Stimulated activated CD8-positive, alpha-beta memory T cell treated with anti-CD3 and anti-CD28 coated beads, Interleukin-15, amount 100 ng/mL, for 24 hours (primary cell): ENCODE data around the gene PIK3AP1.
A peak's percentile ranks its signal among the peaks of the same experiment; 100 is the strongest.

ENCODE experiments used
- DNase-seq: peaks from one replicate; pipeline ENCODE4 v3.0.0-alpha.2; 2020; ENCODE audit warnings: low read depth

PIK3AP1 gene

DNA sequence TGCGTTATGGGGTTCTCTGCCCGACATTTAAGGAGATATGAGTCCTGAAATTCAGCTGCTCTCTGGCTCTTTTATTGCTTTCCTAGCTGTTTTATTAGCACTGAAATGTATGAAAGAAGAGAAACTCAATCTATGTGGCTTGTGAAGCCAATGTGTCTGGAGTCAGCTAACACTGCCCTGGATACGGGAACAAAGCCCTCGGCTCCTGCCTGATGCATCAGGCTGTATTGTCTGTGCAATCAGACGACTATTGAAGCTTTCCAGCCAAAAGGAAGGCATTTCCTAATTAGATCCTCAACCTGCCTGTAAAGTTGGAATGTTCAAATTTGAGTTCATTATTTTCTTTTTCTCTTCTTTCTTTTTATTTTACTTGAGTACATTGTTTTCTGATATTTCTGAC, 111.5 kb downstream of the PIK3AP1 start:
- no peak for DNase-seq

GRCh38 chr10:96608262-96608661, 112.1 kb downstream of the PIK3AP1 start:
- no peak for DNase-seq

DNA sequence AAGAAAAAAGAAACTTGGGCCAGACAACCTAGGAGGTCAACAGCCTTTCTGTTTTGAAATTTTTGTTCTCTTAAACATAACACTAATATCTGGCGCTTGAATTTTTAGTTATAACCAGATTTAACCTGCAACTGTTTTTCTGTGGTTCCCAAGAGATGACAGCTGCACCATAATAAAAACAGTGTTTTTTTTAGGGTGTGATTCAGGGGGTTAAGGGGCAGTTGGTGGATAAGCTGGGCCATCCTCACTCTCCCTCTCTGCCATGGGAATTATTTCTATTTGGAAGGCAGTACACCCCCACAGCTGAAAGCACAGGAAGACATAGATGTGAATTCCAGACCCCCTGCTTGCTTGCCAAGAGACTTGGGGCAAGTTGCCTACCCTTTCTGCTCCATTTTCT, 113.4 kb downstream of the PIK3AP1 start:
- no peak for DNase-seq

DNA sequence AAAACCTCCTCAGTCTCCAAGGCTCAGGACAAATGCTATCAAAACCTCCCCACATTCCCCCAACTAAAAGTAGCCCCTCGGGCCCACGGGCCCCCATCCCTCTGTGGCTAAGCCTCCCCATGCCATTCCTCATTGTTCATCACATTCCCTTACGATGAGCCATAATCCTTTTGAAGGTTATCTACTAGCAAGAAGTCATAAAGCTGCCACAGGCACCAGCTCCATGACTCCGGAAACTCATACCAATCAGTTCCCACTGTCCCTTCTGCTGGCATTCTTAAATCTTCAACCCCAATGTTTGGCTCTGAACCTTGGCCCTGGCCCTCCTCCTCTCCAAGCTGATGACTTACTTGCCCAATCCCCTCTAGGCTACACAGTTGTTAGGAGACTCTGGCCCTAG, 114.1 kb downstream of the PIK3AP1 start:
- DNase-seq = no peak

DNA sequence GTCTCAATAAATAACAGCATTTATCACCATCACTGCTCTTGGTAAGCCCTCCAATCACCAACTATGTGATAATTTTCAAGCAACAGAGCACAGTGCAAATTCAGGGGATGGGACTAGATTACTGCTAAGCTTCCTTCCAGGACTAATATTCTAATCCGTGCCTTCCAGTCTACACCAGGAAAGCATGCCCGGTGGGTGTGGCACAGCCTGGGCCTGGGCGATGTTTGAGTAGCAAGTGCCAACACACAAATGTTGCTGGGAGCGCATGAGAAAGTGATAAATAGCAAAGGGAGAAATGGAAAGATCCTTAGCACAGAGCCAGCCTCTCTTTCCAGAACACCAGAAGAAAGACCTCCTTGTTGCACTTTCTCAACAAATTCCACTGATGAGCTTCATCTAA, 120.0 kb downstream of the PIK3AP1 start:
- no peak for DNase-seq

DNA sequence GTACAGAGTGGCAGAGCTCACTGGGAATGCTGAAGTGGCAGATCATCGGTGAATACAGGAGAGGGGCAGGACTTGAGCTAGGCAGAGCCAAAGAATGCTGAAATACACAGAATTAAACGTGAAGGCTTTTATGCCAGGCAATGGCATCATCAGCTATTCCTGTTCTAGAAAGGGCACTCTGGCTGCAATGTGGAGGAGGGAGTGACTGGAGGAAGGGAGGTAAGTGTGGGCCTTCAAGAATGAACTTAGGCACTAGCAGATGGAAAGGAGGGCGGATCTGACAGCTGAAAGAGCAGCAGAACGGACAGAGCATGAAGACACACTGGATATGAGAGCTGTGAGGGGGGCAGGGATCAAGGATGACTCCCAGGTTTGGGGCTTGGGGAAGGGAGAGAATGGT, 121.5 kb downstream of the PIK3AP1 start:
- no peak for DNase-seq

- DNase-seq = no peak
Measured at GRCh38 chr10:96596422-96597407, 123.6 kb downstream of the PIK3AP1 start.

DNA sequence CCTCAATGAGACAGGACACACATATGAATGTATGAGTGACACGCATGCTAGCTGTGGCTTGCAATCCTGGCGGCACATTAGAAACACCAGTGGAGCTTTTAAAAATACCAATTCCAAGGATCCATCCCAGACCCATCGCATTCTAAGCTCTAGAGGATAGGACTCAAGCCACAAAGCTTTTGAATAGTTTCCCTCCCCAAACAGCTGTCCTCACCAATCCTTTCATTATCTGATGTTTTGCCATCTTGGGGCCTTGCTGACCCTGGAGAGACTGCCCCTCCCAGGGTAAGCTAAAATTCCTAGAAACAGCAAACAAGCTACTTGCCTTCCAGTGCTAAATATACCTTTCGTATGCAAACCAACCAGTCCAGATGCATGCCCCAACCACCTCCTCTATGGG, 124.6 kb downstream of the PIK3AP1 start:
- DNase-seq = no peak

GRCh38 chr10:96591946-96592345, 128.4 kb downstream of the PIK3AP1 start:
- DNase-seq = no peak

GRCh38 chr10:96588616-96589419, 131.5 kb downstream of the PIK3AP1 start:
- no peak for DNase-seq

GRCh38 chr10:96588060-96588554, 132.2 kb downstream of the PIK3AP1 start:
- no peak for DNase-seq

DNA sequence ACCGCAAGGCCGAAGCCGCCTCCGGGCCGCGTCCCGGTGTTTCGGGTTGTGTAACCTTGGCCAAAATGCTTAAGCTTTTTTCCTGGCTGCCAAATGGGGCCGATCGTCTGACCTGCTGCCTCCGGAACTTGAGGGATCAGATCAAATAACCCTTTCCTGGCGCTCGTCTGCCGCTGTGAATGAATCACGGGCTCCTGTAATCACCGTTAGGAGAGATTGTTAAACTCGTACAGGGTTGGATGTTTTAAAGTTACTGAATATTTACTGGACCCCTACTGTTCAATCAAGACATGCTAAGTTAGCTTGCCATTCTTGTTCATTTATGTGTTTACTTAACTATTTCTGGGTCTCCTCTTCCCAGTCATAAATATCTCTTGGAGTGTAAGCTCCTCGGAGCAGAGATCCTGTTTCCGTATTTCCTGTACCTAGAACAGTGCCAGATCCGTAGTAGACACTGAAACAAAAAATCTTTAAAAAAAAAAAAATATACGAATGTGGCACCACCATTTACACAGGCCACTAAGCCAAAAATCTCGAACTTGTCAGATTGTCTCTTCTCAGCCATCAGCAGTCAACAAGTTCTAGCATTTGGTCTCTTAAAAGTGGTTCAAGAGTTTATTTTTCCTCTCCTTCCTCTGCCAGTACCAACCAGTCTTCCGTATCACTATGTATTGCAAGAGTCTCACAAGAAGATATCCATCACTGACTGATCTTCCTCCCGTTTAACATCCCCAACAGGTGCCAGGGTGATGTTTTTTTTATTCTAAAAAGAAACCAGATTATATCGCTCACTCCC, 132.9 kb downstream of the PIK3AP1 start:
- no peak for DNase-seq

- peak; percentile 78 for DNase-seq
Measured at GRCh38 chr10:96586419-96587263, 133.7 kb downstream of the PIK3AP1 start, which contains the start of gene TM9SF3. Gene TM9SF3 (minus strand): TSS chr10:96587012. CDS start chr10:96586835, 177 bp downstream.

DNA sequence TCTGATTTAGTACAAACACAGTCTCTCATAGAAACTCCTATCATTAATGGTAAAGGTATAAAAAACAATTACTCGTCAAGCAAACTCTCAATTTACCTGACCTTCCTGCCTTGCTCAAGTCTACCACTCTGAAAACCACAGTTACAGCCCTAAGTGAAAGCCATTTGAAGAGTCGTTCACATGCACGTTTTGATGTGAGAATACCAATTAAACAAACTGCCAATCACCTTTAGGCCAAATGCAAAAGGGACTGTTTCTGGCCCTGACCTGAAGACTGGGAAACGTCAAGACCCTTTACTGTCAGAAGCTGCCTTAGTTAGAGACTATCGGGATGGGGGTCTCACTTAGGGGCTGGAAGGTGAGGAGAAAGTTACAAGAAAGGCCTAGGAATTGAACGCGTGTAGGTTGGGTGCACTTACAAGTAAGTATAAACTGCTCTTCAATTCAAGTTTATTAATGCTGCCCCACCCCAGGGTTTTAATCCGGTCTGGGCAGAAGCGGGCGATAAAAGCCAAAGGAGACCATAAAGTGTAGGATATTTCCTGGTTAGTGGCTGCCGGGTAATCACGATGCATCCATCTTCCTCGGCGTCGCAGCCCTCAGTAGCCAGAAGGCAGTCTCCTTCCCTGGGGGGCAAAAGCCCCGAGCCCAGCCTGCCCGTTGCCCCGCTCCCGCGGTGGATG, 134.4 kb downstream of the PIK3AP1 start:
- DNase-seq = no peak

- DNase-seq = no peak
Measured at GRCh38 chr10:96584474-96584873, 135.8 kb downstream of the PIK3AP1 start.

DNA sequence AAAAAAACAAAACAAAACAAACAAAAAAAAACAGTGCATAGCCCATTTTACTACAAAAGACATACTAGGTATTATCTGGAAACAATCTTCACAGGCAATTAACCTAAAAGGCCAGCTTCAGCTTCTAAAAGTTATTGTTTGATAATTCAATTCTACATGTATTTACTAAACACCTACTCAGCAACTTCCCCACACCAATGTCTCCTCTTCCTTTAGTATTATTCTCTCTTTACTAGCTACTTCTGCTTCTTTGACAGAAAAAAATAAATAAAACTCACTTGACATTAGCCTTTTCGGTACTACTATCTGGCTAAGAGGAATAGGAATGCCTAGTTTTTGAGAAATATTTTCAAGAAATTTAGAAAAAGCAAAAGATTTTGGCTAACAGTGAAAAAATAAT, 136.3 kb downstream of the PIK3AP1 start:
- no peak for DNase-seq

GRCh38 chr10:96579133-96579532, 141.2 kb downstream of the PIK3AP1 start:
- no peak for DNase-seq

DNA sequence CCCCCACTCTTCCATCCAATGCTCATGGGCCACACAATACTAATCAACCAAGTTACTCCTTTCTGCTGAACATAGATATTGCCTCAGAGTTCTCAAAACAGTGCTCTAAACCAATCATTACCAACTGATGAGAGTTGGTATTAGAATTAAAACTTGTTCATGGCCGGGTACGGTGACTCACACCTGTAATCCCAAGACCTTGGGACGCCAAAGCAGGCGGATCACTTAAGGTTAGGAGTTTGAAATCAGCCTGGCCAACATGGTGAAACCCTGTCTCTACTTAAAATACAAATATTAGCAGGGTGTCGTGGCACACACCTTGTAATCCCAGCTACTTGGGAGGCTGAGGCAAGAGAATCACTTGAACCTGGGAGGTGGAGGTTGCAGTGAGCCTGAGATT, 141.7 kb downstream of the PIK3AP1 start:
- no peak for DNase-seq

DNA sequence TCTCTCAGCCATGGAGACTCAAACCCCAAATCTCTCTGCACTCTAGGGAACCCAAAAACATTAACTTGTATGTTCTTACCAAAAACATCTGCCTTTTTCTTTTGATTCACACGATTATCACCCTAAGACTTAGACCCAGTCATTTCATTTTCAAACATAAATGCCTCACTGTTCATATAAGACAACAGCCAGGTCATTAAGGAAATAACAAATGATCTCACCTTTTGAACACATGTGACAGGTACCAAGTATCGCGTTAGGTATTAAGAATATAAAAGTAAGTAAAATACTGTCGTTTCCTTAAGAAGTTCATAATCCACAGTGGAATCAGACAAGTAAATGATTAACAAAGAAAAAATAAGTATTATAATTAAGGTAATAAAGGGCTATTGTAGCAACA, 142.3 kb downstream of the PIK3AP1 start:
- DNase-seq = no peak

DNA sequence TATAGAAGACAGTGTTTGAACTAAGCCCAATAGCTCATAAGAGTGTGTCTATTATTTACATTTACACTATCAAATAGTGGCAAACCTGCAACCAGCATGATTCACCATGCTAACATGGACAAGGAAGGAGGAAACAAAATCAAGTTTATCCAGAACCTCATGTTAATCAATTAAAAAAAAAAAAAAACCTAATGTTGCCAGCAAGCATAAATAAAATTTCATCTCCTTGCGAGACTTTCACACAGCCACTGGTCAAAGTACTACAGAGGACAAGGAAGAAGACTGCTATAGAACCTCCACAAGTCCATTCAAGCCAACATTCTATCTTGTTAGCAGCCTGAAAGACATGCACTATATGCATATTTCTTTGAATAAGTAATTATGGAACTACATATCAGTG, 143.2 kb downstream of the PIK3AP1 start:
- no peak for DNase-seq
